ENCODE measurements around the gene SLC39A1. TPM values are rescaled to one million over a fixed set of nuclear protein-coding genes. Genes with fewer than 3 reads are reported as not detected.
A peak's percentile ranks its signal among the peaks of the same experiment; 100 is the strongest.

Gene SLC39A1
- total and polyA plus RNA-seq, 9 of the 15 experiments (the other 6 are each of a cell fraction or from before 2014, with no cell fraction given): 9.9 to 81.1 (median 62.7) TPM

DNA sequence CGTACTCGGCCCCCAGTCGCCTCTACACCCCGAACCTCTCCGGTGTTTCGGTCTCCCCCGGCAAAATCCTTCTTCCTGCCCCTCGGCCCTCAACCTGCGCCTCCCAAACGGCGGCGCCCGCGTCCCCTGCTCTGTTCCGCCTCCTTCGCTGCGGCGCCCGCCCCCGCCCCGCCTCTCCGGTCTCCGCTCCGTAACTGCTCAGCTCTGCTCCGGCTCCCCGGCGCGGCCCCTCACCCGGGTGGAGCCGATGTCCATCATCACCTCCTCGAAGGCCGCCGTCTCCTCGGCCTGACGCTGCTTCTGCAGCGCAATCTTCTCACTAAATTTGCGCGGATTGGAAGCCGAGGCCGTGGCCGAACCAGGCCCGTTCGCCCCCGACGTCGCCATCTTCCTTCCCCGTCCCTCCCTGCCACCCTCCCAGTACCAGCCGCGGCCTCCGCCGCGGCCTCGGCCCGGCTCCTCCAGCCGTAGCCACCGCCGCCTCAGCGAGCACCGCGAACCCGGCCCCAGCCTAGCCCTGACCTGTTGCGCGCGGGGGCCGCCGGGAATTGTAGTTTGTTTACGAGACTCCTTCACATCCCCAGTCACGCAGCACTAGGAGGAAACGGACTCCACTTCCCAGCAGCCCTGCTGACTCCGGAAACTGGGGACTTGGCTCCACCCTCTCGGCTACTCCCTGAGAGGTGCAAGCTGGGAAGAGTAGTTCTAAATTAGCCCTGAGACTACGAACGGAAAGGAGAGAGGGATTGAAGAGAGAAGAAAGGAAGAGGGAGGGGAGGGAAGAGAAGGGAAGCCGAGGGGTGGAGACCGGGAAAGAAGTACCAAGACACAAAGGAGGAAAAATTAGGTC, 5.0 kb downstream of the SLC39A1 start, which contains the start of gene CRTC2 (continued):
- TF ChIP-seq CREB1 (IDR thresholded peaks at IDR 0.05) (peak; percentile 68), CREB1 (CRISPR knock-in tag; IDR thresholded peaks at IDR 0.05) (peak; percentile 72; the same call in 1 of the 2 replicates), DACH1 (IDR thresholded peaks at IDR 0.05; ENCODE audit: partially characterized antibody) (no peak), ZC3H11A (IDR thresholded peaks at IDR 0.05; ENCODE audit: low read depth, low read length) (0 out of 2 replicates have a peak, but pooled peaks have one; percentile 59), ZNF445 (CRISPR knock-in tag; IDR thresholded peaks at IDR 0.05; ENCODE audit: low read depth) (no peak), KHSRP (IDR thresholded peaks at IDR 0.05) (no peak), ARID2 (IDR thresholded peaks at IDR 0.05) (no peak), RBM17 (IDR thresholded peaks at IDR 0.05; ENCODE audit: borderline replicate concordance, low read depth, low read length) (no peak), CREBBP (IDR thresholded peaks at IDR 0.05; ENCODE audit: low read depth, low read length) (no peak), ZBTB17 (CRISPR knock-in tag; IDR thresholded peaks at IDR 0.05) (peak; percentile 90), LCOR (CRISPR knock-in tag; IDR thresholded peaks at IDR 0.05) (0 out of 2 replicates have a peak, but pooled peaks have one; percentile 62), PCBP2 (IDR thresholded peaks at IDR 0.05; ENCODE audit: low read depth, low read length, poor library complexity, severe bottlenecking) (no peak), PREB (CRISPR knock-in tag; IDR thresholded peaks at IDR 0.05) (no peak), RAD21 (CRISPR knock-in tag; conservative IDR thresholded peaks at IDR 0.05 in 1 of 2, IDR thresholded peaks at IDR 0.05 in 1 of 2) (0 out of 4 replicates have a peak, but pooled peaks of 1 of the 2 experiments have one; percentile 8), RB1 (IDR thresholded peaks at IDR 0.05; ENCODE audit: low read depth) (no peak; the same call in 1 of the 2 replicates), NFIC (IDR thresholded peaks at IDR 0.05) (no peak; the same call in 1 of the 2 replicates), ID3 (CRISPR knock-in tag; IDR thresholded peaks at IDR 0.05) (no peak), ID3 (tag; IDR thresholded peaks at IDR 0.05) (peak; percentile 71), KLF10 (CRISPR knock-in tag; IDR thresholded peaks at IDR 0.05) (no peak), ZNF830 (CRISPR knock-in tag; IDR thresholded peaks at IDR 0.05) (no peak), ZNF57 (CRISPR knock-in tag; IDR thresholded peaks at IDR 0.05) (no peak), TRIM25 (IDR thresholded peaks at IDR 0.05; ENCODE audit: borderline replicate concordance) (no peak), ZBTB8A (IDR thresholded peaks at IDR 0.05; ENCODE audit: partially characterized antibody) (no peak), GTF2E2 (tag; IDR thresholded peaks at IDR 0.05) (no peak)
- TF ChIP-seq, protein P1, sequence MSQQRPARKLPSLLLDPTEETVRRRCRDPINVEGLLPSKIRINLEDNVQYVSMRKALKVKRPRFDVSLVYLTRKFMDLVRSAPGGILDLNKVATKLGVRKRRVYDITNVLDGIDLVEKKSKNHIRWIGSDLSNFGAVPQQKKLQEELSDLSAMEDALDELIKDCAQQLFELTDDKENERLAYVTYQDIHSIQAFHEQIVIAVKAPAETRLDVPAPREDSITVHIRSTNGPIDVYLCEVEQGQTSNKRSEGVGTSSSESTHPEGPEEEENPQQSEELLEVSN (IDR thresholded peaks at IDR 0.05; ENCODE audit: borderline replicate concordance in 1 of 2, extremely low read depth in 1 of 2, insufficient read depth in 1 of 2, insufficient read length in 1 of 2, low read depth in 1 of 2, low read length in 1 of 2, poor library complexity in 1 of 2, severe bottlenecking in 1 of 2): no peak
